H9 (cell line): ENCODE data around the gene DDRGK1. TPM values are rescaled to one million over a fixed set of nuclear protein-coding genes. Genes with fewer than 3 reads are reported as not detected.

Source experiments
- DNase-seq: peaks from one replicate; pipeline ENCODE4 v3.0.0-alpha.2; 2017
- H2AFZ ChIP-seq: one replicate; pipeline ENCODE4 v1.6.1; 2013; ENCODE audit warnings: mild to moderate bottlenecking, low read length, control low read depth, moderate library complexity
- H2AK5ac ChIP-seq: 2 replicates; pipeline ENCODE4 v1.6.1; 2013; ENCODE audit warnings: low read length, control low read depth, mixed read lengths; ENCODE audit not compliant: insufficient read length
- H2BK120ac ChIP-seq: one replicate; pipeline ENCODE4 v1.6.1; 2013; ENCODE audit warnings: low read depth, mild to moderate bottlenecking, low read length, control low read depth, inconsistent platforms; ENCODE audit not compliant: poor library complexity, severe bottlenecking
- H2BK12ac ChIP-seq: 2 replicates; pipeline ENCODE4 v1.6.1; 2013; ENCODE audit warnings: low read length, control low read depth, mixed read lengths, low read depth; ENCODE audit not compliant: insufficient read length
- H2BK15ac ChIP-seq: 2 replicates; pipeline ENCODE4 v1.6.1; 2013; ENCODE audit warnings: low read depth, low read length, control low read depth
- H2BK20ac ChIP-seq: one replicate; pipeline ENCODE4 v1.6.1; 2013; ENCODE audit warnings: low read depth, mild to moderate bottlenecking, low read length, control low read depth, inconsistent platforms; ENCODE audit not compliant: poor library complexity, severe bottlenecking
- H2BK5ac ChIP-seq: 2 replicates; pipeline ENCODE4 v1.6.1; 2013; ENCODE audit warnings: low read length, control low read depth, mixed read lengths; ENCODE audit not compliant: insufficient read length
- H3K14ac ChIP-seq: 2 replicates; pipeline ENCODE4 v1.6.1; 2013; ENCODE audit warnings: low read length, control low read depth; ENCODE audit not compliant: insufficient read depth
- H3K18ac ChIP-seq: 2 replicates; pipeline ENCODE4 v1.6.1; 2013; ENCODE audit warnings: low read depth, mild to moderate bottlenecking, mixed read lengths, low read length, control low read depth; ENCODE audit not compliant: insufficient read length
- H3K23ac ChIP-seq: 2 replicates; pipeline ENCODE4 v1.6.1; 2013; ENCODE audit warnings: low read length, control low read depth, mixed read lengths, low read depth; ENCODE audit not compliant: insufficient read length
- H3K23me2 ChIP-seq: 2 replicates; pipeline ENCODE4 v1.6.1; 2013; ENCODE audit warnings: low read depth, mild to moderate bottlenecking, mixed read lengths, low read length, control low read depth; ENCODE audit not compliant: insufficient read length, poor library complexity, severe bottlenecking
- H3K27ac ChIP-seq: 2 replicates; pipeline ENCODE4 v1.5.1; 2013; ENCODE audit warnings: low read length, control low read depth, mixed read lengths, low read depth; ENCODE audit not compliant: insufficient read length
- H3K27me3 ChIP-seq: 2 replicates; pipeline ENCODE4 v1.6.1; 2013; ENCODE audit warnings: low read length, control low read depth, inconsistent platforms; ENCODE audit not compliant: insufficient read depth
- H3K4ac ChIP-seq: 2 replicates; pipeline ENCODE4 v1.6.1; 2013; ENCODE audit warnings: low read depth, mild to moderate bottlenecking, control low read depth, inconsistent platforms, low read length, moderate library complexity
- H3K4me1 ChIP-seq: 2 replicates; pipeline ENCODE4 v1.6.1; 2013; ENCODE audit warnings: low read length, control low read depth, inconsistent platforms; ENCODE audit not compliant: insufficient read depth
- H3K4me2 ChIP-seq: 2 replicates; pipeline ENCODE4 v1.6.1; 2013; ENCODE audit warnings: low read length, control low read depth, mixed read lengths; ENCODE audit not compliant: insufficient read length, insufficient read depth
- H3K56ac ChIP-seq: 2 replicates; pipeline ENCODE4 v1.6.1; 2013; ENCODE audit warnings: low read depth, mild to moderate bottlenecking, mixed read lengths, low read length, control low read depth; ENCODE audit not compliant: insufficient read length
- H3K79me1 ChIP-seq: 2 replicates; pipeline ENCODE4 v1.6.1; 2013; ENCODE audit warnings: low read depth, mild to moderate bottlenecking, moderate library complexity, low read length, control low read depth, inconsistent platforms; ENCODE audit not compliant: insufficient read depth, poor library complexity, severe bottlenecking
- H3K79me2 ChIP-seq: 2 replicates; pipeline ENCODE4 v1.6.1; 2013; ENCODE audit warnings: low read length, control low read depth, inconsistent platforms; ENCODE audit not compliant: insufficient read depth
- H3K9ac ChIP-seq: 2 replicates; pipeline ENCODE4 v1.6.1; 2013; ENCODE audit warnings: low read length, control low read depth, mixed read lengths; ENCODE audit not compliant: insufficient read length; ENCODE audit errors: extremely low read depth
- H3K9me3 ChIP-seq: one replicate; pipeline ENCODE4 v1.6.1; 2013; ENCODE audit warnings: low read depth, low read length, inconsistent platforms; ENCODE audit not compliant: control insufficient read depth
- H3T11ph ChIP-seq: one replicate; pipeline ENCODE4 v1.6.1; 2013; ENCODE audit warnings: mild to moderate bottlenecking, low read length, control low read depth, inconsistent platforms
- H4K20me1 ChIP-seq: one replicate; pipeline ENCODE4 v1.6.1; 2013; ENCODE audit not compliant: control insufficient read depth, insufficient read length, insufficient read depth
- H4K5ac ChIP-seq: 2 replicates; pipeline ENCODE4 v1.6.1; 2013; ENCODE audit warnings: low read depth, mild to moderate bottlenecking, mixed read lengths, low read length, control low read depth; ENCODE audit not compliant: insufficient read length
- H4K8ac ChIP-seq: replicated peaks from 2 replicates; pipeline ENCODE4 v1.6.1; 2013; ENCODE audit warnings: low read length, control low read depth, mixed read lengths, low read depth; ENCODE audit not compliant: insufficient read length
- H4K91ac ChIP-seq: 2 replicates; pipeline ENCODE4 v1.6.1; 2013; ENCODE audit warnings: low read depth, mild to moderate bottlenecking, moderate library complexity, mixed read lengths, low read length, control low read depth; ENCODE audit not compliant: insufficient read length
- H3K27ac Mint-ChIP-seq, 3 experiments: 2 replicates in 2 of 3; 3 replicates in 1 of 3; pipeline ENCODE4 v1.8.0; 2020 to 2021; ENCODE audit warnings: mixed read lengths in 3 of 3, mild to moderate bottlenecking in 1 of 3, moderate library complexity in 1 of 3
- H3K27me3 Mint-ChIP-seq: 2 replicates; pipeline ENCODE4 v1.8.0; 2021; ENCODE audit warnings: low read depth, mild to moderate bottlenecking, moderate library complexity, mixed read lengths
- H3K36me3 Mint-ChIP-seq, 3 experiments: 2 replicates in 2 of 3; 3 replicates in 1 of 3; pipeline ENCODE4 v1.8.0; 2020 to 2021; ENCODE audit warnings: low read depth in 3 of 3, mixed read lengths in 3 of 3; ENCODE audit not compliant: insufficient read depth in 1 of 3
- H3K4me1 Mint-ChIP-seq, 2 experiments: 2 replicates each; pipeline ENCODE4 v1.8.0; 2020; ENCODE audit warnings: mixed read lengths in 2 of 2
- H3K4me3 Mint-ChIP-seq, 2 experiments: 2 replicates in 1 of 2; 3 replicates in 1 of 2; pipeline ENCODE4 v1.8.0; 2020 to 2021; ENCODE audit warnings: mild to moderate bottlenecking in 2 of 2, mixed read lengths in 2 of 2, moderate library complexity in 1 of 2
- H3K9me3 Mint-ChIP-seq, 2 experiments: 2 replicates in 1 of 2; 3 replicates in 1 of 2; pipeline ENCODE4 v1.8.0; 2020; ENCODE audit warnings: mild to moderate bottlenecking in 2 of 2, mixed read lengths in 2 of 2, moderate library complexity in 1 of 2
- WGBS: extraction: QIAGEN DNeasy Blood & Tissue Kit; methylation state at CpG from one replicate; pipeline ENCODE4 v1.1.7; 2013; ENCODE audit warnings: missing lambda C conversion rate, low lambda C conversion rate, mixed read lengths; ENCODE audit not compliant: insufficient read length; ENCODE audit errors: extremely low coverage; 5-methylcytosine and 5-hydroxymethylcytosine counted together
- total RNA-seq: library from RNA; stranded (reverse); gene quantifications from 2 replicates; pipeline ENCODE4 v1.2.1, GENCODE V29; 2021
- TF ChIP-seq, protein P1 (sequence below): fragments of 200-600 bp; sonication (generic); conservative IDR thresholded peaks from 3 replicates; pipeline ENCODE4 v1.8.0; 2021; ENCODE audit warnings: antibody characterized with exemption, mild to moderate bottlenecking

Gene DDRGK1
- total RNA-seq, 1 experiment from 2014 or later = 58.1 TPM

DNA sequence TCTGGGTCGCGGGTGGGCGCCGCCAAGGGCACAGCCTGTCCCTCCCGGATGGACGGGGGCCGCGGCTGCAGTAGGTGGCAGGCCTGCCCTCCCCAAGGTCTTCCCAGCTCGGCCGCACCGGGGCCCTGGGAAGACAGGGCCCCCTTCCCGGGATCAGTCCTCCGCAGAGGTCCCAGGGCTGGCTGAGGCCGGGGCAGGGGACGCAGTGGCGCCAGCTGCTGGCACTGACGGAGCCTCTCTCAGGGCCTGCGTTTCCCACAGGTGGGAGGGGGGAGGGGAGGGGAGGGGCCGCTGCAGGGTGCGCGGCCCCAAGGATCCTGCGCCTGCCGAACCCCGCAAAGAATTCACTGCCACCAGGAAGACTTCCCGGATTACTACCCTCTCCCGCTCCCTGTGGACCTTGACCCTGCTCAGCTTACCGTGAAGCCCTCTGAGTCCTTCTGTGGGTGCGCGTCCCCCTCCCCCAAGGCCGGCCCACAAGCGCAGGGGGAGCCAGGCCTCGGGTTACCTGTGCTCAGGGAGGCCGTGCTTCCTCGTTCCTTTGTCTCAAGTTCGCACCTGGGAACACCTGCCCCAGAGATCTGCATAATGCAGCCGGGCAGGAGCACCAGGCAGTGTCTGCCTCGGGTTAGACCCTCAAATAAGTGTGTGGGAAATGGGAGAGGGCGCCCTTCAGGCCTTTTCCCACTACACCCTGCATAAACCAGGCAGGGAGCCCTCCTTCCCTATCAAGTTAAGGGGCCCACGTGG lies 36.2 kb downstream of the DDRGK1 start:
- Histone ChIP-seq H4K5ac (peak overlapping the region; percentile 31), H2BK5ac (no peak overlapping the region), H4K20me1 (no peaks in the 10 kb centered on the region), H3K27ac (no peak overlapping the region), H3K23me2 (peaks cover 12% of the 10 kb centered on the region), H2AFZ (no peak overlapping the region), H2BK120ac (peak overlapping the region; percentile 31), H3K79me1 (no peaks in the 10 kb centered on the region), H4K8ac (peak overlapping the region; percentile 23), H3K9ac (peak overlapping the region; percentile 71), H3K4ac (peak overlapping the region; percentile 10; the same call in 1 of the 2 replicates), H3K18ac (peak overlapping the region; percentile 97), H3K9me3 (no peaks in the 10 kb centered on the region), H2BK15ac (no peak overlapping the region), H3K4me1 (no peaks in the 10 kb centered on the region; the same call in 1 of the 2 replicates), H2AK5ac (no peak overlapping the region), H3K27me3 (no peaks in the 10 kb centered on the region), H3K79me2 (no peaks in the 10 kb centered on the region), H3T11ph (no peak overlapping the region), H3K14ac (peak overlapping the region; percentile 98), H3K23ac (no peak overlapping the region), H4K91ac (no peak overlapping the region), H3K4me2 (peak overlapping the region; percentile 60), H2BK12ac (no peak overlapping the region), H2BK20ac (no peak overlapping the region), H3K56ac (no peak overlapping the region)
- peak; percentile 86 for DNase-seq
- peaks cover 17% of the 10 kb centered on the region for H3K27me3 Mint-ChIP-seq
- no peaks in the 10 kb centered on the region; a peak in 1 of 5 replicates for H3K9me3 Mint-ChIP-seq
- H3K36me3 Mint-ChIP-seq = peaks cover 6 to 22% (median 7%) of the 10 kb centered on the region in 3 experiments; a peak in 6 of 7 replicates
- H3K27ac Mint-ChIP-seq = peak overlapping the region; percentile 80 to 96 (median 96); a peak in 6 of 7 replicates
- peak overlapping the region; percentile 72 to 74 for H3K4me3 Mint-ChIP-seq
- H3K4me1 Mint-ChIP-seq = peaks cover 26 to 37% of the 10 kb centered on the region in 2 experiments
- TF ChIP-seq, protein P1, sequence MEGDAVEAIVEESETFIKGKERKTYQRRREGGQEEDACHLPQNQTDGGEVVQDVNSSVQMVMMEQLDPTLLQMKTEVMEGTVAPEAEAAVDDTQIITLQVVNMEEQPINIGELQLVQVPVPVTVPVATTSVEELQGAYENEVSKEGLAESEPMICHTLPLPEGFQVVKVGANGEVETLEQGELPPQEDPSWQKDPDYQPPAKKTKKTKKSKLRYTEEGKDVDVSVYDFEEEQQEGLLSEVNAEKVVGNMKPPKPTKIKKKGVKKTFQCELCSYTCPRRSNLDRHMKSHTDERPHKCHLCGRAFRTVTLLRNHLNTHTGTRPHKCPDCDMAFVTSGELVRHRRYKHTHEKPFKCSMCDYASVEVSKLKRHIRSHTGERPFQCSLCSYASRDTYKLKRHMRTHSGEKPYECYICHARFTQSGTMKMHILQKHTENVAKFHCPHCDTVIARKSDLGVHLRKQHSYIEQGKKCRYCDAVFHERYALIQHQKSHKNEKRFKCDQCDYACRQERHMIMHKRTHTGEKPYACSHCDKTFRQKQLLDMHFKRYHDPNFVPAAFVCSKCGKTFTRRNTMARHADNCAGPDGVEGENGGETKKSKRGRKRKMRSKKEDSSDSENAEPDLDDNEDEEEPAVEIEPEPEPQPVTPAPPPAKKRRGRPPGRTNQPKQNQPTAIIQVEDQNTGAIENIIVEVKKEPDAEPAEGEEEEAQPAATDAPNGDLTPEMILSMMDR = peak; percentile 34; the same call in 2 of the 3 replicates
- WGBS = no CpG with 5 or more reads among the region's 39 CpGs
